Kidney tubule cell (primary cell): ENCODE results near the gene MAST2.

Experiments
- DNase-seq: peaks from one replicate; pipeline ENCODE4 v3.0.0-alpha.2; 2018; ENCODE audit warnings: low spot score

Gene MAST2

DNA sequence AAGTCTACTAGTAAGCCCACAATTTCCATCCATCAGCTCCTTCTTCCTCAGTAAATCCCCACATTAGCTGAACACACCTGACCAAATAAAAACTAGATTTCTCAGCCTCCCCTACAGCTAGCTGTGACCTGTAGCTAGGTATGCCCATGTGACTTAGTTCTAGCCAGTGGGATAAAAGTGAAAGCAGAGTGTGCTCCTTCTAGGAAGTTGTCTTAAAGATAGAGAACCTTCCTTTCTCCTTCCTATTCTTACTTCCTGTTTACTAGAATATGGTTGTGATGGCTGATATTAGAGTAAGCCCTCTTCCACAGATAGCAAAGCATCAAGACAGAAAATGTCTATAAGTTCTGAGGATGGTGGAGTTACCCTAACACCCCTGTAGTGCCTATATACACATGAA lies 262.0 kb downstream of the MAST2 start:
- peak; percentile 63 for DNase-seq

DNA sequence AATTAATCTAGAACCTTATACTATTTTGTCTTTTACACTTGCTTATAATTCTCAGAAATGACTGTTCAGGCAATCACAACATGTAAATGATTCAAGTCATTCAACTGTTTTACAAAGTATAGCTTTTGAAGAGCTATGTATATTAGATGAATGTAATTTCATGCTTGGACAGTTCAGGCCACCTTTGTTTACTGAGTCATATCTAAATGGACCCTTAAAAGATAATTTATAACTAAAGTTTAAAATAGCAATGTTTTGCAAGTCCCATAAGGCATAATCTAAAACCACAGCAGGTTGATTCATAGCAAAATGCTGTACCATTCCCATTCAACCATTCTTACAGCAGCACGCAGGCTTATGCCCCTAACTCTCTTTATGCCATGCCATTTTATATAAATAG lies 264.2 kb downstream of the MAST2 start:
- DNase-seq, result peak; percentile 58

DNA sequence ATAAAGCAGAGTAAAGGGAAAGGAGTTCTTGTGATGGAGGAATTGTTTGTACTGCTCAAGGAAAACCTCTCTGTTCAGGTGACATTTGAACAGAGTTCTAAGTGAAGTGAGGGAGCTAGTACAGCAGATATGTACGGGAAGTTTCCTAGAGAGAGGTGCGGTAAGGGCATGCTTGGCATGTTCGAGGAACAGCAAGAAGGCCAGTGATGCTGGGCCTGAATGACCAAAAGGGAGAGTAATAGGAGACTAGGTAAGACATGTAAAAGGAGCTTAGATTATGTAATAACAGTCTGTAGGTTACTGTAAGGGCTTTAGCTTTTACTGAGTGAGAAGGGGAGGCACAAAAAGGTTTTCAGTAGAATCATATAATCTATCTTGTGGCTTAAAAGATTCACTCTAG lies 265.1 kb downstream of the MAST2 start:
- no peak for DNase-seq

GRCh38 chr1:46070164-46070814 lies 266.9 kb downstream of the MAST2 start:
- DNase-seq, result no peak

- DNase-seq, result peak; percentile 65
Observed at GRCh38 chr1:46072975-46073374, 269.6 kb downstream of the MAST2 start.

DNA sequence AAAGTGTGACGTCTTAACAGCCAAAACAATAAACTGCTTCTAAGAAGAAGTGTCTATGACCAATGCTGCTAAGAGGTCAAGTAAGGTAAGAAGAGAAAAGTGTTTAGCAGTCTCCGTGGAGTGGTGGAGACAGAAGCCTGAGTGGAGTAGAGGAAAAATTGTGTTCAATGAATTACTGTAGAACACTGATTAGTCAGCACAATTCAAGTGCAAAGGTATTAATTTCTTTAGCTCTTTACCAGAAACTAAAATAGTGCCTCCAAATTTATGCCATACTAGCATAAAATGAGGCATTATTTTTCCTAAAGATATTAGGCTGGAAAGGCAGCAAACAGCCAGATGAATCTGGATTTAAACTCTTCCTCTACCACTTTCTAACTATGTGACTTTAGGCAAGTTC lies 272.9 kb downstream of the MAST2 start:
- DNase-seq, result no peak

DNA sequence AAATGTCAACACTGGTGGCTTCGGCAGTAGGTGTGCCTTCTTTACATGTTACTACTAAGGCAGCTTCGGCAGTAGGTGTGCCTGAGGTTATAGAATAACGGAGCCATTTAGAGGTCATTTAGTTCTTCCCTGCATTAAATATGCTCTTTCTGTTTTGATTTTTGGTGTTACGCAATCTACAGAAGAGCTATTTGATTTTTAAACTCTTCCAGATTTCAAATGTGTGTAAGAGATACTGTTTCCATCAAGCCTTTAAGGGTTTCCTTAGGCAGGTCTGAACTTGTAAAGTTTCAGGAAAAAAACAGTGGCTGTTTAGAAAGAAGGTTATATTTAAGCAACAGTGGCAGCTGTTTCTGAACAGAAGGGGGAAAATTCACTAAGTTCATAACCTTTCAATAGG lies 274.2 kb downstream of the MAST2 start:
- DNase-seq, result no peak

DNA sequence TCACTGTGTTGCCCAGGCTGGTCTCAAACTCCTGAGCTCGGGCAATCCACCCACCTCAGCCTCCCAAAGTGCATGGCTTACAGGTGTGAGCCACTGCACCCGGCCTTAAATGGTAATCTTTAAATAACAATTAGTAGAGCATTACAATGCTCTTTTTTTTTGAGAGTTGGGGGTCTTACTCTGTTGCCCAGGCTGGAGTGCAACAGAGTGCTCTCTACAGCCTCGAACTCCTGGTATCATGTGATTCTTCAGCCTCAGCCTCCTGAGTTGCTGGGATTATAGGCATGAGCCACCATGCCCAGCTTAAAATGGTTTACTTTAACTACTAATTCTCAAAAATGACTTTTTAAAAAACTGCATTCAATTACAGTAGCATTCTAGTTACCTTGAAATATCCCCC lies 276.8 kb downstream of the MAST2 start:
- DNase-seq, result no peak

DNA sequence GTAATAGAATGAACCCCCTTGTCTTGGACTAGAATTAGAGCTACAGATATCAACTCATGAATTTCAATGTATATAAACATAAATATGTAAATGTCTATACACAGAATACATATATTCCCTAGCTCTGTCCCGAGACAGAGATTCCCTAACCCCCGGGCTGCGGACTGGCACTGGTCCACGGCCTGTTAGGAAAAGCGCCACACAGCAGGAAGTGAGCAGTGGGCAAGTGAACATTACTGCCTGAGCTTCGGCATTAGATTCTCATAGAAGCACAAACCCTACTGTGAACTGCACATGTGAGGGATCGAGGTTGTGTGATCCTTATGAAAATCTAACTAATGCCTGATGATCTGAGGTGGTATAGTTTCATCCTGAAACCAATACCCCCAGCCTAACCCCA lies 277.8 kb downstream of the MAST2 start:
- DNase-seq, result no peak

DNA sequence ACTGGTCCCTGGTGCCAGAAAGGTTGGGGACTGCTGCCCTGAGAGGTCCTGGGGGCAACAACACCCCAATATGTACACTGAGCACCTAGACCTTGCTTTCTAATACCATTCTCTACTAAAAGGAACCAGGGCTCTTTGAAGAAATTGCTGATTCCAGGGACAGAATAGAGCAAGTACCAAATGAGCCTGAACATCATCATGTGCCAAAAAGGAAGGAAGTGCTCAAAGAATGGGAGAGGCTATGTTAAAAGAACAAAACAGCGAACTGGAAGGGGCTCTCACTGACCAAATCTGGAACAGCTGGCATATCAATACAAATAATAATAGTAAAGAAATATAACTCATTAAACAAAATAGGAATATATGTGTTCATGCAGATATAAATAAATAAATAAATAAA lies 278.2 kb downstream of the MAST2 start:
- no peak for DNase-seq

DNA sequence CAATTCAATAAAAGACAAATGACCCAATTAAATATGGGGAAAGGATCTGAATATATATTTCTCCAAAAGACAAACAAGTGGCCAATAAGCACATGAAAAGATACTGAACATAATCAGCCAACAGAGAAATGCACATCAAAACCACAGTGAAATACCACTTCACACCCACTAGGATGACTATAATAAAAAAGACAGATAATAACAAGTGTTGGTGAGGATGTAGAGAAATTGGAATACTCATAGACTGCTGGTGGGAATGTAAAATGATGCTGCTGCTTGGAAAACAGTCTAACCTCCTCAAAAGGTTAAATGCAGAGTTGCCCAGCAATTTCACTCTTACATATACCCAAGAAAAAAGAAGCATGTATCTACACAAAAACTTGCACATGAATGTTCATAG lies 280.2 kb downstream of the MAST2 start:
- DNase-seq, result no peak

- DNase-seq, result peak; percentile 49
Observed at GRCh38 chr1:46084553-46085451, 281.4 kb downstream of the MAST2 start.
